ENCODE measurements around the gene MBOAT2.

The MBOAT2 gene

DNA sequence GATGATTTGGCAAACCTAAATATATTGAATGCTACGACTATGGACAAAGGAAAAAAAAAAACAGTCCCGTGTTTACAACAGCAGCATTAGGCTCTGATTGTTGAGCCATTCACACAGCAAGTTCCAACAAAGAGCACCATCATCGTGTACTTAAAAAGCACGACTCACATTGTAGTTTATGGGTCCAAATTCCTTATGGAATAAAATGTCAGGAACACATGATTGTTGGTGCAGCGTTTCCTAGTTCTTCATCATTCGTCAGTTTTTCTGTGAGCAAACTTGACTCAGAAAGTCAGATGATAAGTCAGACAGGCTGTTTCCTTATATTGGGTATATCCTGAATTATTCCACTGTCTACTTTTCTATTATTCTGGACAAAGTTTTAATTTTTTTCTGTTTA, 156.1 kb downstream of the MBOAT2 start:
- TF ChIP-seq, protein P1, sequence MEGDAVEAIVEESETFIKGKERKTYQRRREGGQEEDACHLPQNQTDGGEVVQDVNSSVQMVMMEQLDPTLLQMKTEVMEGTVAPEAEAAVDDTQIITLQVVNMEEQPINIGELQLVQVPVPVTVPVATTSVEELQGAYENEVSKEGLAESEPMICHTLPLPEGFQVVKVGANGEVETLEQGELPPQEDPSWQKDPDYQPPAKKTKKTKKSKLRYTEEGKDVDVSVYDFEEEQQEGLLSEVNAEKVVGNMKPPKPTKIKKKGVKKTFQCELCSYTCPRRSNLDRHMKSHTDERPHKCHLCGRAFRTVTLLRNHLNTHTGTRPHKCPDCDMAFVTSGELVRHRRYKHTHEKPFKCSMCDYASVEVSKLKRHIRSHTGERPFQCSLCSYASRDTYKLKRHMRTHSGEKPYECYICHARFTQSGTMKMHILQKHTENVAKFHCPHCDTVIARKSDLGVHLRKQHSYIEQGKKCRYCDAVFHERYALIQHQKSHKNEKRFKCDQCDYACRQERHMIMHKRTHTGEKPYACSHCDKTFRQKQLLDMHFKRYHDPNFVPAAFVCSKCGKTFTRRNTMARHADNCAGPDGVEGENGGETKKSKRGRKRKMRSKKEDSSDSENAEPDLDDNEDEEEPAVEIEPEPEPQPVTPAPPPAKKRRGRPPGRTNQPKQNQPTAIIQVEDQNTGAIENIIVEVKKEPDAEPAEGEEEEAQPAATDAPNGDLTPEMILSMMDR (IDR thresholded peaks at IDR 0.05; ENCODE audit: extremely low read depth, insufficient read depth, missing control alignments): no peak
- in situ Hi-C loops (cut with MboI; ENCODE audit: low pct_unique_long_range_greater_than_20kb, low sequenced_read_pairs, unreplicated experiment): no loop called here
- DNase-seq (ENCODE audit: low spot score): no peak

DNA sequence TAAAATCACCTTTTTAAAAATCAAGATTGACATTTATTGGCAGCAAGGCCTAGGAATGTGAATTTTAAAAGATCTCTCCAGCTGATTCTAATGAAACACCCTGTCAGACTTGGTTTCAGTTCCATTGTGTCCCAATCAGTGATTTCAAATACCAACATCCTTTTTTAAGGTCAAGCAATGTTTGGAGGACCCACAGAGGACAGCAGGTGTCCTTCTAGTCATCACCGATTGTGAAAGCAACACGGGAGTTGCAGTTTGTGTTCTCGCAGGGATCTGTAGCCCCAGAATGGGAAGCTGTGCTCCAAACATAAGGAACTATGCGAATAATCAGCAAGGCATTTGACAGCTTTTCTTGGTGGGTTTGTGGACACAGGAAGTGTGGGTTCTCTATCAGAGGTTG, 161.6 kb downstream of the MBOAT2 start:
- in situ Hi-C loops (cut with MboI; ENCODE audit: low pct_unique_long_range_greater_than_20kb, low sequenced_read_pairs, unreplicated experiment): no loop called here
- DNase-seq (ENCODE audit: low spot score): no peak
- TF ChIP-seq, protein P1 (IDR thresholded peaks at IDR 0.05; ENCODE audit: extremely low read depth, insufficient read depth, missing control alignments): no peak

DNA sequence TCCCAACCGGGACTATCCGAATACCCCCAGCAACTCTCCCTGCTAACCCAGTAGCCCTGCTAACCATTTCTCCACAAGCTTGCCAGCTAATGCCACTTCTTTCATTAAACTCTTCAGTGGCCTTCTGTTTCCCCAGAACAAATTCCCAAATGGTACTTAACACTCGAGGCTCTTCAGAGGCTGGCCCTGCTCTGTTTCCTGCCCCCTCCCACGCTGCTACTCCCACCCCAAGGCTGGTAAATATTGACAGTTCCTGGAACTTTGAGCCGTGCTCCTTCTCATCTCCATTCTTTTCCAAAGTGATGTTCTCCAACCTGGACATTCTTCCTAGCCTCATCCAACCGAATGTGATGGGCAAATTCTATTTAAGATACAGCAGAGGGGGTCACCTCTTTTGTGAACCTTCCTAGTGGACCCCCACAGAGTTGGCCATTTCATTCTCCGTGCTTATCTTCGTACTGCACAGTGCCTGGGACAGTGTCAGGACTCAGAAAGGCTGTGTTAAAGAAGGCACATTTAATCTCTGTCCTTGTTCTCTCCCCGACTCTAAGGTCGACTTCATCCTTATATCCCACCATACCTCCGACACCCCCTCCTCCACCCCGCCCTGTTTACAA, 162.9 kb downstream of the MBOAT2 start:
- TF ChIP-seq, protein P1 (IDR thresholded peaks at IDR 0.05; ENCODE audit: extremely low read depth, insufficient read depth, missing control alignments): no peak
- no peak for DNase-seq (ENCODE audit: low spot score)
- in situ Hi-C loops (cut with MboI; ENCODE audit: low pct_unique_long_range_greater_than_20kb, low sequenced_read_pairs, unreplicated experiment): no loop called here

- DNase-seq (ENCODE audit: low spot score): no peak
- in situ Hi-C loops (cut with MboI; ENCODE audit: low pct_unique_long_range_greater_than_20kb, low sequenced_read_pairs, unreplicated experiment): no loop called here
- TF ChIP-seq, protein P1 (IDR thresholded peaks at IDR 0.05; ENCODE audit: extremely low read depth, insufficient read depth, missing control alignments): no peak
Measured at GRCh38 chr2:8839189-8839965, 164.1 kb downstream of the MBOAT2 start.

DNA sequence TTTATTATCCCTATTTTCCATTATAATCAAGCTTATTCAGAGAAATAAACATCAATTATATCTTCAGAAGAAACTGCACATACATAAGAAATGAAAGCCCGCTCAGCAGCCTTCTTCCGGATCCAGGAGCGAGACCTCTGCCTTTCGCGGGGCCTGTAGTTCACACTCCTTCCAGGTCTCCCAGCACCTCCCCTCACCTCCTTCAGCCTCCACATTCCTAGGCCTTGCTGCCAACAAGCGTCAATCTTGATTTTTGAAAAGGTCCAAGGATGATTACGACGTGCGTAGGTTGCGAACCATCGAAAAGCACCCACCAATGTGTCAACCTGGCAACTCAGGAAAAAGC, 165.7 kb downstream of the MBOAT2 start:
- in situ Hi-C loops (cut with MboI; ENCODE audit: low pct_unique_long_range_greater_than_20kb, low sequenced_read_pairs, unreplicated experiment): no loop called here
- TF ChIP-seq, protein P1 (IDR thresholded peaks at IDR 0.05; ENCODE audit: extremely low read depth, insufficient read depth, missing control alignments): no peak
- no peak for DNase-seq (ENCODE audit: low spot score)

- in situ Hi-C loops (cut with MboI; ENCODE audit: low pct_unique_long_range_greater_than_20kb, low sequenced_read_pairs, unreplicated experiment): no loop called here
- TF ChIP-seq, protein P1 (IDR thresholded peaks at IDR 0.05; ENCODE audit: extremely low read depth, insufficient read depth, missing control alignments): no peak
- peak; percentile 99 for DNase-seq (ENCODE audit: low spot score)
Measured at GRCh38 chr2:8836971-8837794, 166.3 kb downstream of the MBOAT2 start, which contains the start of gene KIDINS220. Gene KIDINS220, minus strand, starts transcription at chr2:8837613. Its CDS starts 10,520 bp downstream, at chr2:8827093.
